ENCODE results near the gene SDHAF1.
A peak's percentile ranks its signal among the peaks of the same experiment; 100 is the strongest.

Gene SDHAF1

DNA sequence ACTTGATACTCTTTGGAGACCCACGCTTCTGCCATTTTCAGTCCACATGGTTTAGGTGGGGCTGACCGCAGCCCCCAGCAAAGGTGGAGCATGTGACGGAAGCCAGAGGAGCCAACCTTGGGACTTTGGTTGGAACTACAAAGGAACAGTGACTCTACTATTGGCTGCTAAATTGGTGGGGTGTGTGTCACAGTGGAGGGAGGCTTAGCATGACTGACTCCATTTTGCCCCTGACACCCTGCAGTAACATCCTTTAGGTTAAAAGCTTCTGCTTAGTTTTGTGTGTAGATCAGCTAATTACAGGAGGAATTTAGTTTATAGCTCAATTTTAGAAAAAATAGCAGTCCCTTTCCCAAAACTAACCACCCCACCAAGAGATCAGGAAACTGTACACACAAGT lies 6.6 kb downstream of the SDHAF1 start:
- DNase-seq (ENCODE audit: low read depth, low spot score), result no peak
- Histone ChIP-seq H3K4me1 (ENCODE audit: control insufficient read depth, insufficient read depth, low read length) (no peaks in the 10 kb centered on the region; the same call in 1 of the 2 replicates), H3K9me3 (ENCODE audit: control insufficient read depth, insufficient read depth, low read length) (no peaks in the 10 kb centered on the region), H3K27ac (ENCODE audit: low read length) (no peak overlapping the region), H3K27me3 (ENCODE audit: control insufficient read depth, insufficient read depth, low read length) (no peaks in the 10 kb centered on the region), H3K4me3 (ENCODE audit: low read length) (no peak overlapping the region), H3K36me3 (ENCODE audit: control insufficient read depth, insufficient read depth, low read length) (peaks cover 8% of the 10 kb centered on the region; the same call in 1 of the 2 replicates)
- WGBS (ENCODE audit: insufficient coverage, insufficient read length), result no CpG with 5 or more reads among the region's 3 CpGs

DNA sequence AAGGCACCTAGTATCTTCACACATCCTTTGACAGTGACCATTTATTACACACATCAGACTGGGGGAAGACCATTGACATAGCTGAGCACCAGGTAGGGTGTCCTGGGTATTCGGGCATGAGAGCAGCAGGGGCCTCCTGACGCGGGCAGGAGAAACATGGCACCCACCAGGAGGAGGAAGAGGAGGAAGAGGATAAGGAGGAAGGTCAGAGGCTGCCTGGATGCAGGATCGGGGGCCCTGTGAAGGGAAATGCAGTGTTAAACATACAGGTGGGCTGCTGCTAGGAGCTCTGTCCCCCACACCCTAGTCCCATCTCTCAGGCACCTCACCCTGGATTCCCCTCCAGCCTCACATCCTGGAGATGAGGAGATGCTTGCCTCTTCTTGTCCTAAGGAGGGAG lies 8.3 kb downstream of the SDHAF1 start:
- Histone ChIP-seq H3K4me3 (ENCODE audit: low read length) (no peak overlapping the region), H3K27ac (ENCODE audit: low read length) (no peak overlapping the region), H3K9me3 (ENCODE audit: control insufficient read depth, insufficient read depth, low read length) (no peaks in the 10 kb centered on the region), H3K27me3 (ENCODE audit: control insufficient read depth, insufficient read depth, low read length) (no peaks in the 10 kb centered on the region), H3K4me1 (ENCODE audit: control insufficient read depth, insufficient read depth, low read length) (no peaks in the 10 kb centered on the region; the same call in 1 of the 2 replicates), H3K36me3 (ENCODE audit: control insufficient read depth, insufficient read depth, low read length) (peaks cover 8% of the 10 kb centered on the region; the same call in 1 of the 2 replicates)
- no CpG with 5 or more reads among the region's 4 CpGs for WGBS (ENCODE audit: insufficient coverage, insufficient read length)
- no peak for DNase-seq (ENCODE audit: low read depth, low spot score)

DNA sequence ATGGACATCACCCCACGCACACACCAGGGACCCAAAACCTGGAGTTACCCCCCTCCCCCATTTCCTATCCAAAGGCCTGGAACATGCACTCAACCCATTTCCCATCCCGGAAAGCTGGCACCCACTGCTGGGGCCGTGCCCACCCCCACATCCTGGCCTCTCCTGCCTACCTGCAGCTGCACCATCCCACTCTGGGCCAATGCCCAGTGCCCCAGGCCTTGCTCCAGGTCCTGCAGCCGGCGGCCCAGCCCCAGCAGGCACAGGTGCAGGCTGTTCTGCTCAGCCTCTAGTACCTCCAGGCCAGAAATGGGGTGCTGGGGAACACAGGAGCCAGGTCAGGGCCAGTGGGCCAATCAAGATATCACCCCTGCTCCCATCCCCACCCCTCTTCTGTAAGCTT lies 12.0 kb downstream of the SDHAF1 start:
- Histone ChIP-seq H3K36me3 (ENCODE audit: control insufficient read depth, insufficient read depth, low read length) (peaks cover 8% of the 10 kb centered on the region; the same call in 1 of the 2 replicates), H3K27ac (ENCODE audit: low read length) (no peak overlapping the region), H3K9me3 (ENCODE audit: control insufficient read depth, insufficient read depth, low read length) (no peaks in the 10 kb centered on the region), H3K4me3 (ENCODE audit: low read length) (no peak overlapping the region), H3K4me1 (ENCODE audit: control insufficient read depth, insufficient read depth, low read length) (no peaks in the 10 kb centered on the region; the same call in 1 of the 2 replicates), H3K27me3 (ENCODE audit: control insufficient read depth, insufficient read depth, low read length) (no peaks in the 10 kb centered on the region)
- WGBS (ENCODE audit: insufficient coverage, insufficient read length), result no CpG with 5 or more reads among the region's 5 CpGs
- DNase-seq (ENCODE audit: low read depth, low spot score), result no peak

DNA sequence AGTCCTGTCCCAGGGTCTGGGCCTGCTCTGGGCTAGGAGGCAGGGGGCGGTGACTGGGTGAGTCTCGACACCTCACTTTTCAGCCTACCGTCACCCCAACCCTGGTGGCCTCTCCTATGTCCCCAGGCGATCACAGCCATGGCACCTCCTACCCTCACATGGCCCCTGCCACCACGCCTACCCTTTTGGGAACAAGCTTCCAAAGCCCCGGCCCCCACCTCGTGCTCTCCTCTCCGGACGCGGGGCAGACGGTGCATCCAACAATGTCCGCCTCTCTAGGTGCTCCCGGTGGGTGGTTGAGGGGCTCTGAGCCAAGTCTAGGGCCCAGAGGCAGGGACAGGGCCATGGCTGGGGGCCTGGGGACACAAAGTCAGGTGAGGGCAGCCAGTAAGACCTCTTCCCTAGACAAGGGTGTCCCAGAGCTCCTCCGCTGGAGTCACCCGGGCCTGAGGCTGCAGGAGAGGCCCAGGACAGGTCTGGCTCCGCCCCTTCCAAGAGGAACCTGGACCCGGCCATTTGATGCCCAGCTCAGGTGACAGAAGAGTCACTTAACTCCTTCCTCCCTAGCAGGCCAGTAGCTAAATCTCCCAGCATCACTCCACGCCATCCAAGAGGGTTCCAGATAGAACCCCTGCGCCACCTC lies 13.5 kb downstream of the SDHAF1 start, which contains the start of gene SYNE4:
TSS of gene SYNE4 (minus strand) at position 478 of the 643 bp plus-strand sequence. CDS start at position 346, 132 bp downstream.
- Histone ChIP-seq H3K4me3 (ENCODE audit: low read length) (peak within 1 kb of the TSS; percentile 67; the same call in 1 of the 2 replicates), H3K4me1 (ENCODE audit: control insufficient read depth, insufficient read depth, low read length) (peaks cover 2% of the 10 kb centered on the region; the same call in 1 of the 2 replicates), H3K27me3 (ENCODE audit: control insufficient read depth, insufficient read depth, low read length) (no peaks in the 10 kb centered on the region), H3K36me3 (ENCODE audit: control insufficient read depth, insufficient read depth, low read length) (peaks cover 8% of the 10 kb centered on the region; the same call in 1 of the 2 replicates), H3K27ac (ENCODE audit: low read length) (no peak within 1 kb of the TSS), H3K9me3 (ENCODE audit: control insufficient read depth, insufficient read depth, low read length) (no peaks in the 10 kb centered on the region)
- DNase-seq (ENCODE audit: low read depth, low spot score), result no peak
- WGBS (ENCODE audit: insufficient coverage, insufficient read length), result no CpG with 5 or more reads among the region's 19 CpGs

DNA sequence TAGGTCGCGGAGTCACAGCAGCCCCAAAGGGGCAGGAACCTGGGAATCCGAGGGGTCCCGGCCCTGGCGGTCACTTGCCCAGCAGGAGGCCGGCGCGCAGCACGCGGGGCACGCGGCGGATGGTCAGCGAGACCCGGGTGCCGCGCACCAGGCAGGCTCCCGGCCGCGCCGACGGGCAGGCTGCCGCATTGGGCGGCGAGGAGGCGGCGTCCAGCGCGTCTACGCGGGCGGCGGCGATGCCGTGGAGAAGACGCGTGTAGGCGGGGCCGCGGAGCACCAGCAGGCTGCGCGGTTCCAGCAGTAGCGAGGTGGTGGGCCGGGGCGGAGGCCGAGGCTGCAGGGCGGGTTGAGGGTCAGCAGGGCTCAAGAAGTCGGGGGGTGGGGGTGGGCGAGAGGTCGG lies 14.2 kb downstream of the SDHAF1 start:
- no peak for DNase-seq (ENCODE audit: low read depth, low spot score)
- Histone ChIP-seq H3K4me1 (ENCODE audit: control insufficient read depth, insufficient read depth, low read length) (peaks cover 2% of the 10 kb centered on the region; the same call in 1 of the 2 replicates), H3K4me3 (ENCODE audit: low read length) (peak overlapping the region; percentile 51; the same call in 1 of the 2 replicates), H3K9me3 (ENCODE audit: control insufficient read depth, insufficient read depth, low read length) (no peaks in the 10 kb centered on the region), H3K27me3 (ENCODE audit: control insufficient read depth, insufficient read depth, low read length) (no peaks in the 10 kb centered on the region), H3K27ac (ENCODE audit: low read length) (no peak overlapping the region), H3K36me3 (ENCODE audit: control insufficient read depth, insufficient read depth, low read length) (peaks cover 6% of the 10 kb centered on the region; the same call in 1 of the 2 replicates)
- WGBS (ENCODE audit: insufficient coverage, insufficient read length), result no CpG with 5 or more reads among the region's 50 CpGs

DNA sequence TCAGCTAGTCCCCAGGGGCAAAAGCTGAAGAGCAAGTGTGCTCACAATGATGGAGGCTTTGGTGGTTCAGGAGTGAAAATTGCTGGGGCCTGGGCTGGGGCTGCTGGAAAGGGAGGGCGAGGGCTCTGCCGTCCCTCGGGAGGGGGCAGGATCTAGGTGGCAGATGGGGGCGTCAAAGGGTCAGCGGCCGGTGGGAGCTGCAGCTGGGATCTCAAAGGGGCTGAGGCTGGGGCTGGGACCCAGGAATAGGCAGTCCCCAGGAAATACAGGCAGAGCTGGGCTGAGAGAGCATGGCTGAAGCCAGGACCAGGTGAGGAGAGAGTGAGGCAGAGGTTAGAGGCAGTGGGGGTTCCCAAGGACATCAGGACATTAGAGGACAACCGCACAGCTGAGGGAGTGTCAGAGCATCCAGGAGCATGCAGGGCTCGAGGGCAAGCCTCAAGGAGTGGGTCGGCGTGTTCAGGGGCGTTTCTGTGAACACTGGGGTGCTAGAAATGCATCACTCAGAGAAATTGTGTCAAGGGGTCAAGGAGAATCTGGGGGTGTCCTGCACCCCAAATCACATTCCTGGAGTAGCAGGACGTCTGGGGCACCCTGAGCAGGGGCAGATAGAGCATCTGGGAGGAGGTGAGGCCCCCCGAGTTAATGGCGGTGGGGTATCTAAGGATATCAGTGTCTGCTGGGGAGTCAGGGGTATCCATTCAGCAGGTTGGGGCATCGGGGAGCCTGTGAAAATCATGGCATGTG lies 14.8 kb downstream of the SDHAF1 start:
- Histone ChIP-seq H3K36me3 (ENCODE audit: control insufficient read depth, insufficient read depth, low read length) (peaks cover 2% of the 10 kb centered on the region; the same call in 1 of the 2 replicates), H3K27ac (ENCODE audit: low read length) (no peak overlapping the region), H3K4me1 (ENCODE audit: control insufficient read depth, insufficient read depth, low read length) (peaks cover 2% of the 10 kb centered on the region; the same call in 1 of the 2 replicates), H3K27me3 (ENCODE audit: control insufficient read depth, insufficient read depth, low read length) (no peaks in the 10 kb centered on the region), H3K4me3 (ENCODE audit: low read length) (peak overlapping the region; percentile 51; the same call in 1 of the 2 replicates), H3K9me3 (ENCODE audit: control insufficient read depth, insufficient read depth, low read length) (no peaks in the 10 kb centered on the region)
- DNase-seq (ENCODE audit: low read depth, low spot score), result no peak
- no CpG with 5 or more reads among the region's 15 CpGs for WGBS (ENCODE audit: insufficient coverage, insufficient read length)

DNA sequence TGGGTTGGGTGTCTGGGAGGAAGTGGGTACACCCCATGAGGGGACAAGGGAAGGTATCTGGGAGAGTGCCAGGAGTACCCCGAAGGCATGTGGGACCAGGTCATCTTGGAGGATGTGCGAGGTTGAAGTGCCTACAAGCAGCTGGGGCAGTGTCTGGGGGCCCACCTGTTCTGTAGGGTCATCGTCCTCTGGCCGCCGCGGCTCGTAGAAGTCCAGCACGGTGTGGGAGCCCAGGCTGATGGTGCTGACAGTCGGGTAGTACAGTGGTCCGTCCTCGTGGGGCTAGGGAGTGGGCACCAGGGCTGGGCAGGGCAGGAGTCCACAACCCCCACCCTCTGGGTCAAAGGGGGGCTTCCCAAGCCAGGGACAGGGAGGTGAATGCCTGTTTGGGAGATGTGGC lies 15.4 kb downstream of the SDHAF1 start:
- DNase-seq (ENCODE audit: low read depth, low spot score), result no peak
- Histone ChIP-seq H3K4me1 (ENCODE audit: control insufficient read depth, insufficient read depth, low read length) (peaks cover 2% of the 10 kb centered on the region; the same call in 1 of the 2 replicates), H3K27ac (ENCODE audit: low read length) (no peak overlapping the region), H3K9me3 (ENCODE audit: control insufficient read depth, insufficient read depth, low read length) (no peaks in the 10 kb centered on the region), H3K27me3 (ENCODE audit: control insufficient read depth, insufficient read depth, low read length) (no peaks in the 10 kb centered on the region), H3K4me3 (ENCODE audit: low read length) (no peak overlapping the region), H3K36me3 (ENCODE audit: control insufficient read depth, insufficient read depth, low read length) (no peaks in the 10 kb centered on the region)
- WGBS (ENCODE audit: insufficient coverage, insufficient read length), result no CpG with 5 or more reads among the region's 11 CpGs

DNA sequence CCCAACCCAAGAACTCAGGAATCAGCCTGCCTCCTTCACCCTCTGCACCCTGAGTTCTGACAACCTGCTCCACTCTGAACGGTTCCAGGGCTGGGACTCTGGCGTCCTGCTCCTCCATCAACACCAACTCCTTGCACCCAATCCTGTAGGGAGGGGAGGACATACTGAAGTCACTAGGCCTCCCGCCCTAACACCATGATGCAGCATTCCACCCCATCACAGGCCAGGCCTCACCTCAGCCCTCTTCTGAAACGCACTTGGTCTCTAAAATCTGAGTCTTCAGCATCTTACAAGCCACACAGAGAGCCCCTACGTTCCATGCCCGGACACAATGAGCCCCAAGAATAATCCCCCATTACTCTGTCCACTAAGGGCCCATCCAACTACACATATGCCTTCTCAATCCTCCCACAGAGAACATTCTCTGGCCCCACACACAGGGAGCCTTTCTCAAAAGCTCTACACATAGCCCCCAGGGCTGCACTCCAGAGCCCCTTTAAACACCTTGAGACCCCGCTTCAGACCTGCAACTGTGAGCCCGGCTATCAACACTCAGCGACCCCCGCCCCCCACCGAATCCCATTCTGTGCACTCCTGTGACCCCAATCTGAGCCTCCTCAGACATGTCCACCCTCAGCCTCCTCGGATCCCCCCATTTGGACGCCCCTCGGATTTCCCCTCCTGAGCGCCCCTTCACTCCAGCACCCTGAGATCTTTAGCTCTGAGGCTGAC lies 18.5 kb downstream of the SDHAF1 start:
- Histone ChIP-seq H3K4me1 (ENCODE audit: control insufficient read depth, insufficient read depth, low read length) (0 out of 2 replicates have a peak, but pooled peaks cover 2% of the 10 kb centered on the region), H3K9me3 (ENCODE audit: control insufficient read depth, insufficient read depth, low read length) (no peaks in the 10 kb centered on the region), H3K36me3 (ENCODE audit: control insufficient read depth, insufficient read depth, low read length) (0 out of 2 replicates have a peak, but pooled peaks cover 3% of the 10 kb centered on the region), H3K27ac (ENCODE audit: low read length) (no peak overlapping the region), H3K4me3 (ENCODE audit: low read length) (peak overlapping the region; percentile 83; the same call in 1 of the 2 replicates), H3K27me3 (ENCODE audit: control insufficient read depth, insufficient read depth, low read length) (no peaks in the 10 kb centered on the region)
- WGBS (ENCODE audit: insufficient coverage, insufficient read length), result no CpG with 5 or more reads among the region's 15 CpGs
- DNase-seq (ENCODE audit: low read depth, low spot score), result no peak

DNA sequence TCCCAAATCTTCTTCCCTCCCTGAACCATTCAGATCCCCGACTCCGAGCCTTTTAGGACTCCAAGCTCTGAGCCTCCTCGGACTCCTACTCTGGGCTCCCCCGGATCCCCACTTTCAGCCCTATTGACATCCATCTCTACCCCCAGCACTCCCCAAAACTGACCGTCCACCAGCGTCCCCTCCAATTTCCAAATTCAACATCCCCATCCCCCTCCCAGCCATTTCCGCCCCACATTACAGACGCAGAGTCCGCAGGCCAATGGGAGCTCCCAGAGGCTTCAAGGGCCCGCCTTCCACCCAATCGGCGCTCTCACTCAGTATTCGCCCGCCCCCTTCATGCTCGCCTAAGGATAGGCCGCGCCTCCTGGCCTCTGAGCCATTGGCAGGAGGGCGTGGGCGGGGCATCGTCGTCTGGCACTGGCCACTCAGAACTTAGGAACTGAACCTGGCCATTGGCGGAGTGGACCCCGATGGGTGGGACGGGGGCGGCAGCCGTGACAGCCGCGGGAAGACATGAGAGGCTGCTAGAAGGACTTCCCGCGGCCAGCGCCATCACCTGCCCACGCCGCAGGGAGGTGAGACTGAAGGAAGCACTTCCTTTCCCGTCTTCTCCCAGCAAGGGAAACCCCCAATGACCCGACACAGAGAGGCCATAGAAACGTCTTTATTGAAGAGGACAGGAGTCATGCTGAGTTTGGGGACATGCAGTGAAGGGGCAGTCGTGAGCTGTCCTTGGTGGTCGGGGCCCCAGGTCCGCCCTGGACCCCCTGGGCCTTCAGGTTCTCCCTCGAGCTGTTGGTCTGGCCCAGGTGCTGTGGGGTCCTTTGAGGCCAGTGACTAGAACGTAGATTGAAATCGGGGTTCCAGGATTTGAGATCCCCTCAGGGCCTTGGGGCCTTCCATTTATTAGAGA lies 19.3 kb downstream of the SDHAF1 start, which contains the start of gene ALKBH6:
TSS of gene ALKBH6 (minus strand) at position 202 of the 913 bp plus-strand sequence. CDS start 816 bp downstream, outside the sequence.
- Histone ChIP-seq H3K36me3 (ENCODE audit: control insufficient read depth, insufficient read depth, low read length) (0 out of 2 replicates have a peak, but pooled peaks cover 3% of the 10 kb centered on the region), H3K27ac (ENCODE audit: low read length) (no peak within 1 kb of the TSS), H3K27me3 (ENCODE audit: control insufficient read depth, insufficient read depth, low read length) (no peaks in the 10 kb centered on the region), H3K4me1 (ENCODE audit: control insufficient read depth, insufficient read depth, low read length) (0 out of 2 replicates have a peak, but pooled peaks cover 2% of the 10 kb centered on the region), H3K4me3 (ENCODE audit: low read length) (peak within 1 kb of the TSS; percentile 83; the same call in 1 of the 2 replicates), H3K9me3 (ENCODE audit: control insufficient read depth, insufficient read depth, low read length) (no peaks in the 10 kb centered on the region)
- WGBS (ENCODE audit: insufficient coverage, insufficient read length), result no CpG with 5 or more reads among the region's 42 CpGs
- DNase-seq (ENCODE audit: low read depth, low spot score), result peak; percentile 93

Measured in iPS DF 6.9 (cell line).